ENCODE data around the gene C1QBP.
"Not testable (repeated sequence)": the region's sequence is repeated elsewhere in the genome, so short reads cannot be mapped to it uniquely, and the experiment has no call there.

C1QBP gene

DNA sequence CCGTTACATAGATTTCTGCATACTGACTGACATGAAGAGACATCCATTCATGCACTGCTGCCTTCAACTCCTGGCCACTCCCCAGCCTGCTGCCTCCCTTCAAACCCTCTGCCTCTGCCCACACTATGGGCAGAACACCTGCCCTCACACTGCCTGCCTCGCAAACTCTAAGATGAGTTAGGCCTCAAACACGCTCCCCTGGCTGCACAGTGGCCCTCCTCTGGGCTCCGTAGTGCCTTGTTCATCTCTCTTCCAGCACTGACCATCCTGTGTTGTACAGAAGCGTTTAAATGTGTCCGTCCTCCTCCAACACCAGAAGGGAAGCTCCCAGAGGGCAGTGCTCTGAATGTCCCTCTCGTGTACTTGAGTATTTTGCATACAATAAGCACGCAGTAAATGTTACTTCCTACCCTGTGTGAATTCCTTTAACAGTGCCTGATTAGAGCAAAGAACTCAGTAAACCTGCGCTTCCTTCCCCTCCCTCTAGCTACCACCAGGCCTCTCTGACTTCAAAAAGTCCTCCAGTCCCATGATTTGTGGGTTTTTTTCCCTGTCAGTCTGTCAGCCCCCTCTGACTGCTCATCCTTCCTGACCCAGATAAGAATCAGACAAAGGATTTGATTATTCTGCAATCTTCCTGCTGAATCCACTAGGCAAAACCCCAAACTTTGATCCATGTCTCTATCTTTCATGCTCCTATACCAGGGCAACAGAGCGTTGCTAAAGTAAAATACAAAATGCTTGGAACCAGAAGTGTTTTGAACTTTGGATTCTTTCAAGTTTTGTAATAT, 26.0 kb upstream of the C1QBP start:
- in situ Hi-C loops (cut with MboI; ENCODE audit: low sequenced_read_pairs, unreplicated experiment) = no loop called here
- TF ChIP-seq, protein P1, sequence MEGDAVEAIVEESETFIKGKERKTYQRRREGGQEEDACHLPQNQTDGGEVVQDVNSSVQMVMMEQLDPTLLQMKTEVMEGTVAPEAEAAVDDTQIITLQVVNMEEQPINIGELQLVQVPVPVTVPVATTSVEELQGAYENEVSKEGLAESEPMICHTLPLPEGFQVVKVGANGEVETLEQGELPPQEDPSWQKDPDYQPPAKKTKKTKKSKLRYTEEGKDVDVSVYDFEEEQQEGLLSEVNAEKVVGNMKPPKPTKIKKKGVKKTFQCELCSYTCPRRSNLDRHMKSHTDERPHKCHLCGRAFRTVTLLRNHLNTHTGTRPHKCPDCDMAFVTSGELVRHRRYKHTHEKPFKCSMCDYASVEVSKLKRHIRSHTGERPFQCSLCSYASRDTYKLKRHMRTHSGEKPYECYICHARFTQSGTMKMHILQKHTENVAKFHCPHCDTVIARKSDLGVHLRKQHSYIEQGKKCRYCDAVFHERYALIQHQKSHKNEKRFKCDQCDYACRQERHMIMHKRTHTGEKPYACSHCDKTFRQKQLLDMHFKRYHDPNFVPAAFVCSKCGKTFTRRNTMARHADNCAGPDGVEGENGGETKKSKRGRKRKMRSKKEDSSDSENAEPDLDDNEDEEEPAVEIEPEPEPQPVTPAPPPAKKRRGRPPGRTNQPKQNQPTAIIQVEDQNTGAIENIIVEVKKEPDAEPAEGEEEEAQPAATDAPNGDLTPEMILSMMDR (IDR thresholded peaks at IDR 0.05; ENCODE audit: borderline replicate concordance, control extremely low read depth, extremely low read depth, insufficient read depth, missing control alignments) = no peak
- no peak for DNase-seq (ENCODE audit: low spot score)

DNA sequence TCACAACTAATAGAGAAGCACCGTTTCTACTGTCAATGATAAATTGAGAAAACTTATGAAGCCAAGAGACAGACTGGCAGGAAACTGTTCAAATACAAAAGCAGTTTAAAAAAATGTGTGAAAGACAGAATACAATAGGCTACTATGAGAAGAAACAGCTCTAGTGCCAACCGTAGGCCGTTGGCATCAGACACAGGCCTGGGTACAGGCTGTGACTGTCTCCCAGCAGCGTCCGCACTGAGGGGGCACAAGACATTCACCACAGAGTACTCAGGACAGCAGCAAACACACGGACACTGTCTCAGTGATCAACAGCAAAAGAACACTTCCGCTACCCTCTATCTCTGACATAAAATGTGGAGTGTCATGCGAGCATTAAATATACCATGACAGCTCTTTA, 7.8 kb upstream of the C1QBP start:
- in situ Hi-C loops (cut with MboI; ENCODE audit: low sequenced_read_pairs, unreplicated experiment) = loop anchor here (25.0 kb wide), 1 partner anchor 184 kb away; no protein-coding TSS in a partner anchor
- TF ChIP-seq, protein P1 (IDR thresholded peaks at IDR 0.05; ENCODE audit: borderline replicate concordance, control extremely low read depth, extremely low read depth, insufficient read depth, missing control alignments) = no peak
- DNase-seq (ENCODE audit: low spot score) = no peak

DNA sequence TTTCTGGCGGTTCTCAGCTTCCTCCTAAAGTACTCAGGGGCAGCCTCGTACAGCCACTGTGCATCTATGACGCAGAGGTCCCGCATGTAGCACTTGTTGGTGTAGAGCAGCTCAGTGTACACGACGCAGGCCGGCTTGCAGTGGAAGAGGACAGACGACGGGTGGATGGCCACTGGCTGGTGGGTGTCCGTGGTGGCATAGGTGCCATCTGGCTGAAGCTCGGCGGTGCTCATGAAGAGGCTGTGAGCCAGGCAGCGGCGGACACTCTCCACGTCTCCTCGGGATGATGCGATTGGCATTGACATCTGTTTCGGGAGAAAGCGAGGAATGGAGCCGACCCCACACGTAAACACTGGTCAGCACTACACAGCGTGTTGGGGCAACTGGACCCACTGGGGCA, 5.3 kb upstream of the C1QBP start:
- in situ Hi-C loops (cut with MboI; ENCODE audit: low sequenced_read_pairs, unreplicated experiment) = loop anchor here (25.0 kb wide), 1 partner anchor 182 kb away; no protein-coding TSS in a partner anchor
- no peak for DNase-seq (ENCODE audit: low spot score)
- TF ChIP-seq, protein P1 (IDR thresholded peaks at IDR 0.05; ENCODE audit: borderline replicate concordance, control extremely low read depth, extremely low read depth, insufficient read depth, missing control alignments) = no peak

- in situ Hi-C loops (cut with MboI; ENCODE audit: low sequenced_read_pairs, unreplicated experiment) = loop anchor here (25.0 kb wide), 1 partner anchor 181 kb away; no protein-coding TSS in a partner anchor
- TF ChIP-seq, protein P1 (IDR thresholded peaks at IDR 0.05; ENCODE audit: borderline replicate concordance, control extremely low read depth, extremely low read depth, insufficient read depth, missing control alignments) = no peak
- no peak for DNase-seq (ENCODE audit: low spot score)
Observed at GRCh38 chr17:5443728-5444127, 4.8 kb upstream of the C1QBP start.

DNA sequence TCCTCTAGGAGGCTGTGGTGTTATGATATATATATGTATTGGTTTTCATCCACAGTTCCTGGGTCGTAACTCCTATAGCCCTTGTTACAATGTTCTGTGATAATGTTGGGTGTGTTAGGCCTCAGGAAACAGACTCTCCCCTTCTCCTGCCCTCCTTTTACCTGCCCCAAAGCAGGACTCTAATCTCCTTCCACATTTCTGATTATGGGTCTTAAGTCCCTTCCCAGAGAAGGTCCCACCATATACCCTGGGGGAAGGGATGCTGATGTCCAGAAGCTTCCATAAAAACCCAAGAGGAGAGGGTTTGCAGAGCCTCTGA, 450 bp upstream of the C1QBP start:
- DNase-seq (ENCODE audit: low spot score) = no peak
- TF ChIP-seq, protein P1 (IDR thresholded peaks at IDR 0.05; ENCODE audit: borderline replicate concordance, control extremely low read depth, extremely low read depth, insufficient read depth, missing control alignments) = no peak
- in situ Hi-C loops (cut with MboI; ENCODE audit: low sequenced_read_pairs, unreplicated experiment) = loop anchor here (25.0 kb wide), 1 partner anchor 177 kb away; no protein-coding TSS in a partner anchor

- TF ChIP-seq, protein P1 (IDR thresholded peaks at IDR 0.05; ENCODE audit: borderline replicate concordance, control extremely low read depth, extremely low read depth, insufficient read depth, missing control alignments) = no peak
- no peak for DNase-seq (ENCODE audit: low spot score)
- in situ Hi-C loops (cut with MboI; ENCODE audit: low sequenced_read_pairs, unreplicated experiment) = loop anchor here (25.0 kb wide), 1 partner anchor 176 kb away; no protein-coding TSS in a partner anchor
Observed at GRCh38 chr17:5437721-5438317, 1.1 kb downstream of the C1QBP start.

GRCh38 chr17:5435781-5436315, 3.1 kb downstream of the C1QBP start:
- in situ Hi-C loops (cut with MboI; ENCODE audit: low sequenced_read_pairs, unreplicated experiment) = loop anchor here (25.0 kb wide), 1 partner anchor 174 kb away; no protein-coding TSS in a partner anchor
- not testable (repeated sequence) for DNase-seq (ENCODE audit: low spot score)

Data from GM13976 (cell line).